Activated CD4-positive, alpha-beta memory T cell treated with anti-CD3 and anti-CD28 coated beads, Interleukin-2, amount 10 ng/mL, durations not matched to agents 7 days and 5 days (primary cell): ENCODE data around the gene LAD1. TPM values are rescaled to one million over a fixed set of nuclear protein-coding genes. Genes with fewer than 3 reads are reported as not detected.

ENCODE experiments used
- CTCF ChIA-PET: fragments of 350-600 bp; sonication (Branson Sonifier 250); formaldehyde crosslinking; loops from one replicate; lab custom pipeline; 2021; ENCODE audit warnings: antibody characterized with exemption, inconsistent platforms; lab: Charles Lee
- POLR2A ChIA-PET: fragments of 350-600 bp; sonication (Branson Sonifier 250); formaldehyde crosslinking; loops from one replicate; lab custom pipeline; 2021; ENCODE audit warnings: antibody characterized with exemption; lab: Charles Lee
- DNase-seq: peaks from one replicate; pipeline ENCODE4 v3.0.0-alpha.2; 2020
- H3K27ac Mint-ChIP-seq: one replicate; pipeline ENCODE4 v1.8.0; 2021; ENCODE audit warnings: mild to moderate bottlenecking, mixed read lengths
- H3K27me3 Mint-ChIP-seq: one replicate; pipeline ENCODE4 v1.8.0; 2021; ENCODE audit warnings: mixed read lengths
- H3K36me3 Mint-ChIP-seq: one replicate; pipeline ENCODE4 v1.8.0; 2021; ENCODE audit warnings: low read depth, mixed read lengths
- H3K4me1 Mint-ChIP-seq: one replicate; pipeline ENCODE4 v1.8.0; 2021; ENCODE audit warnings: mixed read lengths
- H3K4me3 Mint-ChIP-seq: one replicate; pipeline ENCODE4 v1.8.0; 2021; ENCODE audit warnings: mild to moderate bottlenecking, mixed read lengths
- H3K9me3 Mint-ChIP-seq: one replicate; pipeline ENCODE4 v1.8.0; 2021; ENCODE audit warnings: mixed read lengths
- total RNA-seq, 2 experiments: library from RNA; stranded (reverse); gene quantifications; one replicate each; pipeline ENCODE4 v1.2.3, GENCODE V29; 2021

The LAD1 gene
- total RNA-seq, 2 experiments from 2014 or later: not detected

GRCh38 chr1:201356701-201357100, 42.4 kb downstream of the LAD1 start:
- no peaks in the 10 kb centered on the region for H3K36me3 Mint-ChIP-seq
- H3K9me3 Mint-ChIP-seq: no peaks in the 10 kb centered on the region
- peaks cover 4% of the 10 kb centered on the region for H3K27me3 Mint-ChIP-seq
- no peak for DNase-seq
- H3K4me1 Mint-ChIP-seq: no peaks in the 10 kb centered on the region
- CTCF ChIA-PET: no interaction called here
- H3K4me3 Mint-ChIP-seq: no peak overlapping the region
- POLR2A ChIA-PET: no interaction called here
- H3K27ac Mint-ChIP-seq: no peak overlapping the region

DNA sequence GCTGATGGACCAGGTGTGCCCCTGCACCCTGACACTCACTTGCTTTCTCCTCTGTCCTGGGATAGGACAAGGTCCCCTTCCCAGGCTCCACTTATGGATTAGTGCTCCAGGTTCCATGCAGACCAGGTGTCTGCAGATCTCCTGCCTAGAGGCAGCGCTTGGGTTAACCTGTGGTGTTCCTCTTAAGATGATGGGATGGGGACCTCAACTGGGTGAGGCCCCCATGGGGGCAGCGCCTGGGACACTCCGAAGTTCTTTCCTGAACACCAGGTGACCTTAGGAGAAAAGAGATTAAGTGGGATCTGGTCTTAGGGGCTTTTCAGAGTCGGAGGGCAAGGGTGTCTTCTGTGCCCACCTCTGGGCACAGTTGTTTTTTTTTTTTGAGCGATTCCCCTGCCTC, 42.9 kb downstream of the LAD1 start:
- no peak for DNase-seq
- ChIA-PET POLR2A (no interaction called here), CTCF (no interaction called here)
- no peaks in the 10 kb centered on the region for H3K9me3 Mint-ChIP-seq
- no peak overlapping the region for H3K27ac Mint-ChIP-seq
- H3K4me1 Mint-ChIP-seq: no peaks in the 10 kb centered on the region
- H3K36me3 Mint-ChIP-seq: no peaks in the 10 kb centered on the region
- no peak overlapping the region for H3K4me3 Mint-ChIP-seq
- H3K27me3 Mint-ChIP-seq: peaks cover 7% of the 10 kb centered on the region

- Mint-ChIP-seq H3K36me3 (no peaks in the 10 kb centered on the region), H3K27ac (no peak overlapping the region), H3K9me3 (no peaks in the 10 kb centered on the region), H3K4me3 (no peak overlapping the region), H3K27me3 (peaks cover 10% of the 10 kb centered on the region), H3K4me1 (no peaks in the 10 kb centered on the region)
- no peak for DNase-seq
- ChIA-PET POLR2A (no interaction called here), CTCF (no interaction called here)
Observed at GRCh38 chr1:201355471-201355870, 43.7 kb downstream of the LAD1 start.

DNA sequence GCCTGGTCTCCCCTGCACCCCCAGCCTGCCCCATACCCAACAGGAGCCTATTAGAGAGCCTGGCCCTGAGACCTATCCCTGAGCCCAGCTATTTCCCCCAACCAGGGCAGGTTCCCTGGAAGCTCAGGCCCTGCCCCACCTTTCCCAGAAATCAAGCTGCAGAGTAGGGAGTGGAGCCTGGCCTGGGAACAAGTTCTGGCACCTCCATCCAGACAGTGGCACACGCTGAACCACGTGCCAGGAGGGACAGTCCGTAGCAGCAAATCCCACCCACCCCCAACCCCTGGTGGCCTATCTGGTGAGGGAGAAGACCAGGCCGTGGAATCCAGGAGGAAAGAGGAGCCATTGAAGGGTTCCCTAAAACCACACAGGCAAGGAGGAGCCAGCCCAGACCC, 44.2 kb downstream of the LAD1 start:
- CTCF ChIA-PET: no interaction called here
- peaks cover 13% of the 10 kb centered on the region for H3K27me3 Mint-ChIP-seq
- no peaks in the 10 kb centered on the region for H3K9me3 Mint-ChIP-seq
- no peak overlapping the region for H3K27ac Mint-ChIP-seq
- no peaks in the 10 kb centered on the region for H3K36me3 Mint-ChIP-seq
- H3K4me1 Mint-ChIP-seq: no peaks in the 10 kb centered on the region
- no peak overlapping the region for H3K4me3 Mint-ChIP-seq
- DNase-seq: no peak
- POLR2A ChIA-PET: no interaction called here

- no peak overlapping the region for H3K4me3 Mint-ChIP-seq
- peaks cover 15% of the 10 kb centered on the region for H3K27me3 Mint-ChIP-seq
- no peak for DNase-seq
- H3K36me3 Mint-ChIP-seq: no peaks in the 10 kb centered on the region
- no peaks in the 10 kb centered on the region for H3K4me1 Mint-ChIP-seq
- H3K27ac Mint-ChIP-seq: no peak overlapping the region
- ChIA-PET CTCF (no interaction called here), POLR2A (no interaction called here)
- H3K9me3 Mint-ChIP-seq: no peaks in the 10 kb centered on the region
Observed at GRCh38 chr1:201354151-201354900, 44.8 kb downstream of the LAD1 start.

- H3K27me3 Mint-ChIP-seq: peaks cover 16% of the 10 kb centered on the region
- no peak for DNase-seq
- H3K4me1 Mint-ChIP-seq: no peaks in the 10 kb centered on the region
- H3K27ac Mint-ChIP-seq: no peak overlapping the region
- no peak overlapping the region for H3K4me3 Mint-ChIP-seq
- no peaks in the 10 kb centered on the region for H3K36me3 Mint-ChIP-seq
- ChIA-PET CTCF (no interaction called here), POLR2A (no interaction called here)
- no peaks in the 10 kb centered on the region for H3K9me3 Mint-ChIP-seq
Observed at GRCh38 chr1:201353186-201353940, 45.8 kb downstream of the LAD1 start.

GRCh38 chr1:201351617-201352016, 47.5 kb downstream of the LAD1 start:
- CTCF ChIA-PET: no interaction called here
- Mint-ChIP-seq H3K27me3 (peaks cover 22% of the 10 kb centered on the region), H3K9me3 (no peaks in the 10 kb centered on the region), H3K27ac (no peak overlapping the region), H3K4me3 (no peak overlapping the region), H3K36me3 (no peaks in the 10 kb centered on the region), H3K4me1 (no peaks in the 10 kb centered on the region)
- no peak for DNase-seq
- POLR2A ChIA-PET: no interaction called here

DNA sequence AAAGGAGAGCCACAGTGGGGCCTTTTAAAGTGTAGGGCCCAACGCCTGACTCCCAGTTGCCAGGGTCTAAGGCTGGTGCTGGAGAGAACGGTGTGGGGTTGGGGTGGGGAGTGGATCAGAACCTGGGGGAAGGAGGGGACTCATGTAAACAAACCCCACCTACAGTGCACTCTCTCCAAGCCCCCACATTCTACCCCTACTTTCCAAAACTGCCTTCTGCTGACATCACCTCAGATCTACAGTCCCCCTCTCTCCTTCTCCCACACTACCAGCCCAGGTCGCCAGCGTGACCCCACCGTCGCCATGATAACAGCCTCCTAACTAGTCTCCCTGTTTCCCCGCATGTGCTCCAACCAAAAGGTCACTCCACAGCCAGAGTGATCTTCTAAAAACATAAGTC, 48.2 kb downstream of the LAD1 start:
- no peak for DNase-seq
- Mint-ChIP-seq H3K4me1 (no peaks in the 10 kb centered on the region), H3K4me3 (no peak overlapping the region), H3K36me3 (no peaks in the 10 kb centered on the region), H3K9me3 (no peaks in the 10 kb centered on the region), H3K27me3 (peaks cover 23% of the 10 kb centered on the region), H3K27ac (no peak overlapping the region)
- POLR2A ChIA-PET: no interaction called here
- CTCF ChIA-PET: no interaction called here

DNA sequence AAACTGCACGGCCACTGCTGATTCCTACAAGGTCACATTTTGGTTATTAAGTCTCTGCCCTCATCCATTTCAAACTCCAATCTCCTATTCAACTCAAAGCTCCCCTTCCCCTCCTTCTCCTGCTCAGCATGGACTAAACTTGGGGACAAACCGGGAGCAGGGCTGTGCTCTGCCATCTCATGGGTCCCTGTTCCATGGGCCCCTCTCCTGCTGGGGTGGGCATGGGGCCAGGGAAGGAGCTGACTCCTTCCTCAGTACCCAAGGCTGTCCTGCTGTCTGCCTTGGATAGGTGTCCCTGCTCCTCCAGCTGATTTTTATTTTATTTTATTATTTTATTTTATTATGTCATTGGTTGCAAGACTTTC, 48.8 kb downstream of the LAD1 start:
- DNase-seq: no peak
- H3K9me3 Mint-ChIP-seq: no peaks in the 10 kb centered on the region
- no peak overlapping the region for H3K4me3 Mint-ChIP-seq
- H3K27me3 Mint-ChIP-seq: peaks cover 23% of the 10 kb centered on the region
- ChIA-PET CTCF (interaction anchor here (0.7 kb wide), 1 partner anchor 11 kb away, joined by 4 read pairs; no protein-coding TSS in a partner anchor), POLR2A (no interaction called here)
- H3K4me1 Mint-ChIP-seq: no peaks in the 10 kb centered on the region
- no peak overlapping the region for H3K27ac Mint-ChIP-seq
- no peaks in the 10 kb centered on the region for H3K36me3 Mint-ChIP-seq

GRCh38 chr1:201349092-201349491, 50.0 kb downstream of the LAD1 start:
- no peak for DNase-seq
- H3K9me3 Mint-ChIP-seq: no peaks in the 10 kb centered on the region
- H3K4me1 Mint-ChIP-seq: no peaks in the 10 kb centered on the region
- peaks cover 32% of the 10 kb centered on the region for H3K27me3 Mint-ChIP-seq
- H3K4me3 Mint-ChIP-seq: no peak overlapping the region
- POLR2A ChIA-PET: no interaction called here
- CTCF ChIA-PET: interaction anchor here (0.6 to 1.6 kb wide), 5 partner anchors 12 to 86 kb away, joined by 3 to 7 read pairs (median 4); no protein-coding TSS in a partner anchor
- no peak overlapping the region for H3K27ac Mint-ChIP-seq
- H3K36me3 Mint-ChIP-seq: no peaks in the 10 kb centered on the region

- H3K9me3 Mint-ChIP-seq: no peaks in the 10 kb centered on the region
- H3K27me3 Mint-ChIP-seq: peaks cover 29% of the 10 kb centered on the region
- no peaks in the 10 kb centered on the region for H3K4me1 Mint-ChIP-seq
- no peak overlapping the region for H3K27ac Mint-ChIP-seq
- CTCF ChIA-PET: interaction anchor here (0.6 to 1.6 kb wide), 7 partner anchors 13 to 1795 kb away, joined by 3 to 7 read pairs (median 3); no protein-coding TSS in a partner anchor
- no peaks in the 10 kb centered on the region for H3K36me3 Mint-ChIP-seq
- no peak overlapping the region for H3K4me3 Mint-ChIP-seq
- POLR2A ChIA-PET: no interaction called here
- DNase-seq: peak; percentile 40
Observed at GRCh38 chr1:201348211-201348566, 50.9 kb downstream of the LAD1 start.

GRCh38 chr1:201347498-201348210, 51.5 kb downstream of the LAD1 start:
- no peaks in the 10 kb centered on the region for H3K4me1 Mint-ChIP-seq
- ChIA-PET CTCF (interaction anchor here (0.6 to 1.8 kb wide), 6 partner anchors 13 to 1795 kb away, joined by 3 to 7 read pairs (median 5); no protein-coding TSS in a partner anchor), POLR2A (no interaction called here)
- no peaks in the 10 kb centered on the region for H3K36me3 Mint-ChIP-seq
- no peaks in the 10 kb centered on the region for H3K9me3 Mint-ChIP-seq
- H3K27me3 Mint-ChIP-seq: peaks cover 29% of the 10 kb centered on the region
- no peak for DNase-seq
- H3K27ac Mint-ChIP-seq: no peak overlapping the region
- H3K4me3 Mint-ChIP-seq: no peak overlapping the region

DNA sequence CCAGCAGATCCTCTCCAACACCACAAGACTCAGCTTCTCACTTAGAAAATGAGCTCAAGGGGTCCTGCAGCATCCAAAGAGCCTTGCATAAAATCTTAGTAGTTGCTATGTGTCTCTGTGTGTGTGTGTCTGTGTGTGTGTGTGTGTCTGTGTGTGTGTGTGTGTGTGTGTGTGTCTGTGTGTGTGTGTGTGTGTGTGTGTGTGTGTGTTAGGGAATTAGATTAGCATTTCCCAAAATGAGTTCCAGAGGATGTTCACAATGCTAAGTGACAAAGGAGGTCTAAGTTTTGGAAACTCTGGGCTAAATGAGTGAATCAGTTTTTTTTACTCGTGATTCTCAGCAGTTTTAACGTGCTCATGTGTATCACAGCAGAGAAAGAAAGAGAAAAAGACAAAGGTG, 52.1 kb downstream of the LAD1 start:
- ChIA-PET CTCF (interaction anchor here (0.5 to 2.2 kb wide), 6 partner anchors 12 to 518 kb away, joined by 3 to 7 read pairs (median 4); no protein-coding TSS in a partner anchor), POLR2A (no interaction called here)
- Mint-ChIP-seq H3K27me3 (peaks cover 29% of the 10 kb centered on the region), H3K27ac (no peak overlapping the region), H3K9me3 (no peaks in the 10 kb centered on the region), H3K4me1 (no peaks in the 10 kb centered on the region), H3K4me3 (no peak overlapping the region), H3K36me3 (no peaks in the 10 kb centered on the region)
- DNase-seq: no peak
